Breast epithelium (tissue), 3 donors: ENCODE data around the gene ADGRL4.
"Not testable (repeated sequence)": the region's sequence is repeated elsewhere in the genome, so short reads cannot be mapped to it uniquely, and the experiment has no call there.

Experiments used
- CTCF ChIP-seq, 3 donors: fragments of 450-650 bp; IDR thresholded peaks; one replicate each; pipeline ENCODE4 v1.5.1; 2016 to 2017; ENCODE audit warnings: antibody characterized with exemption in 3 of 3, mild to moderate bottlenecking in 3 of 3, moderate library complexity in 3 of 3
- POLR2A ChIP-seq: fragments of 450-650 bp; IDR thresholded peaks from one replicate; pipeline ENCODE4 v1.6.1; 2016; ENCODE audit warnings: antibody characterized with exemption, mild to moderate bottlenecking, moderate library complexity
- POLR2AphosphoS5 ChIP-seq, 3 donors: sonication (generic); formaldehyde crosslinking; IDR thresholded peaks; one replicate each; pipeline ENCODE4 v1.6.1; 2017; ENCODE audit warnings: antibody characterized with exemption in 3 of 3

GRCh38 chr1:78967091-78967490 lies 39.4 kb downstream of the ADGRL4 start:
- not testable (repeated sequence) for TF ChIP-seq CTCF (IDR thresholded peaks at IDR 0.05); POLR2A; POLR2AphosphoS5 (IDR thresholded peaks at IDR 0.05)
